ENCODE results near the gene HTR1B.

HTR1B gene

DNA sequence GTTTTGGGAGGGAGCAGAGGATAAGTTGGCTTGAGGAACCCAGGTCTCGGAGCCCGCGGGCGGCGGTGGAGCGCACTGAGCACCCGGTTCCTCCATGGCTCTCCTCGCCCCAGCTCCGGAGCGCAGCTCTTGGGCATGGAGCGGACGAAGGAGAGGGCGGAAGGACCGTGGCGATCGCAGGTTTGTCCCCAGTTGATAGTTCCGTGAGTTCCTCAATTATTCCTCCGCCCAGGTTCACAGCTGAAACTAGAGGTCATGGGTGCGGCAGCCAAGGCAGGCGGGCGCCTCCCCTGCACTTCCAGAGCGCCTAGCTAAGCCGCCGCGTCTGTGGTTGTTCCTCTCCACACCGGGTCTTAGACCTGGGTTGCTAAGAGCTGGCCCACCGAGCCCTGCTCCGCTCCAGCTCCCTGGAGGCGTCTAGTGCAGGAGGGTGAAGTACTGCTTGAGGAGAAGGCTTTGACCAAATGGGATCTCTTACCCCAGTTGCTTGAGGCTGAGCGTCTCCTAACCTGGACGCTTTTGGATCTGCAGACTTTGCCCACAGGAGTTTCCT lies at the start of gene HTR1B:
Gene HTR1B, minus strand, starts transcription at position 184 of the 553 bp plus-strand sequence. Its CDS starts 88 bp downstream, at position 96.
- no peak for DNase-seq

DNA sequence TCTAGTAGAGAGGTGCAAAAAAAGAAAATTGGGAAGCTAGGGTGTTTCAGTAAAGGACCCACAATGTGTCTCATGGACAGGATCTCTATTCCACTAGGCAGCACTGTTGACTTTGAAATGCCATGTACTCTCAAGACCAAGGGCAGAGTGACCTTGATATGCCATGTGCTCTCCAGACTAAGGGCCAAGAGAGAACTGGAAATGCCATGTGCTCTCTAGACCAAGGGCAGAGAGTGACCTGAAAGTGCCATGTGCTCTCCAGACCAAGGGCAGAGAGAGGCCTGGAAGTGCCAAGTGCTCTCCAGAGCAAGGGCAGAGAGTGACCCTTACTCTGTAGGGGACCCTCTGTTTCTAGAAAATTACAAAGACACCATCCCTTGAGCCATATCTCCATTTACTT lies 49.3 kb upstream of the HTR1B start:
- no peak for DNase-seq

DNA sequence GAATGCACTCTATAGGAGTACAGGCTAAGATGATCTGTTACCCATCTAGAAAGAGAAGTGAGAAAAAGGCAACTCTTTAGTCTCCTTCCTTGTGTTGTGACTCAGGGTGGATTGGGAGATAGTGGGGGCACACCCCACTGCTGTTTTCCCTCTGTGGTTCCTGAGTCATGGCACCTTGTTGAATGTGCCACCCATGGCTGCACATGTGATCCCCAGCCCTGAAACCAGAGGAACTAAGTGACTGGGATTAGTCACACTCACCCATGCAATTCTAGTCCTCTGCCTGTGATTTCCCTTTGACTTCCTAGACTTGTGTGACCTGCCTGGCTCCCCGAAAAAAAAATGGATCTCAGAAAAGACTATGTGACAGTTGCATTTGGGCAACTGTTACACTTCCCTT lies 48.6 kb upstream of the HTR1B start:
- DNase-seq = no peak

GRCh38 chr6:77502981-77503380 lies 39.7 kb upstream of the HTR1B start:
- no peak for DNase-seq

GRCh38 chr6:77492530-77492929 lies 29.2 kb upstream of the HTR1B start:
- DNase-seq = no peak

DNA sequence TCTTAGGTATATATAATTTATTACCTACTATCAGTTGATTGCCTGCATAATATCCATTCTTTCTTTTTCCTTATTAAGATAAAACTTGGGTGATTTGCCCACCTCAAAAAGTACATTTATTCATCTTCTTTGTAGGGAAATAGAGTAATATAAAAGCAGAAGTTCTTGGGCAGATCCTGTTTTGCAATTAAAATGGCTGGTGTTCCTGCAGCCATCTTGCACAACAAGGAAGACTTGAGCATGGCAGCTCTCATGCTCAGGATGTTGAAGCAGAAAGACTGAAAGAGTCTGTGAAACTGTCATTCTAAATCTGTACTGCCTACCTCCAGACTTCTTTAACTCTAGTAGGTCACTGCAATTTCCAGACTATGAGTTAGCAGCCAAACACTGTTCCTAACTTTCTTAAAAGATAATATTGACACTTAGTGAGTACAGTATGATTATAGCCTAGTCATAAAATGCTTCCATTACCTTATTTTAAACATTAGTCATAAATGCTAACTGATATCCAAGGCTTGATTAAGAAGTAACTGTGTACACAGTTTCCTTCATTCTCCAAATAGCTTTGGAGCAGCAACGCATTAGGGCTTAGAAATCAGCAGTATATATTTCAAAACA lies 24.6 kb upstream of the HTR1B start:
- DNase-seq = peak; percentile 7 to 13

DNA sequence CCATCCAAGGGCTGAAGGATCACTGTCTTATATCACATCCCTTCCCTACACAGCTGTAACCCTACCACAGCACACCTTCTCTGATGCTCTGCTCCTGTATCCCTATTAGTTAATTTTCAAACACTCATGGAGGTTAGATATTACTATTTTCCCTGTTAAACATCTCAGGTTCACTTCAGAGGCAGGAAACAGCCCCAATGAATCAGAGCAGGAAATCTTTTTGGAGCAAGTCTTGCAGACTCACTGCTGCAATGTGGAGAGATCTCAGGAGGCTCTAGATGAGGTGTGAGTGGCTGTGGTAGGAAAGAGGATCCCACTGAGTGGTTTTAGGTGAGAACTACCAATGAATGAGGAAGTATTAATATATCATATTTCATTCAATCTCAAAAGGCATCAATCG lies 19.7 kb upstream of the HTR1B start:
- DNase-seq = no peak

DNA sequence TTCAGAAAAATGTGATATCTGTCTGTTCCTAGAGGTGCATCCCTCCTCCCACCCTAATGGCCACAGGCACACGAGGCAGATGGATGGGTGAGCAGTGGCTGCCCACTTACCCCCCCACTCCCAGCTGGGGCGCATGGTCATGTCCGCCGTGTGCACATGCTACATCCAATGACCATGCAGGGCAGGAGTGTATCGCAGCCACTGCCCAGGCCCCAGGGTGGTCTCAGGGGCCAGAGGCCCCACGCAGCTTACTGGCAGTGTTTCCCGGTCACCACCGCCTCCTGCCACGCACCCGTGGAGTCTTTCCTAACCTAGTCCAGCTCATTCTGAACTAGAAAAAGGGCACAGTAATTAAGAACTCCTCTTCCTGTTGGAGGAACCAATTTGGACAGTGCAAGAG lies 11.7 kb upstream of the HTR1B start:
- DNase-seq = no peak

DNA sequence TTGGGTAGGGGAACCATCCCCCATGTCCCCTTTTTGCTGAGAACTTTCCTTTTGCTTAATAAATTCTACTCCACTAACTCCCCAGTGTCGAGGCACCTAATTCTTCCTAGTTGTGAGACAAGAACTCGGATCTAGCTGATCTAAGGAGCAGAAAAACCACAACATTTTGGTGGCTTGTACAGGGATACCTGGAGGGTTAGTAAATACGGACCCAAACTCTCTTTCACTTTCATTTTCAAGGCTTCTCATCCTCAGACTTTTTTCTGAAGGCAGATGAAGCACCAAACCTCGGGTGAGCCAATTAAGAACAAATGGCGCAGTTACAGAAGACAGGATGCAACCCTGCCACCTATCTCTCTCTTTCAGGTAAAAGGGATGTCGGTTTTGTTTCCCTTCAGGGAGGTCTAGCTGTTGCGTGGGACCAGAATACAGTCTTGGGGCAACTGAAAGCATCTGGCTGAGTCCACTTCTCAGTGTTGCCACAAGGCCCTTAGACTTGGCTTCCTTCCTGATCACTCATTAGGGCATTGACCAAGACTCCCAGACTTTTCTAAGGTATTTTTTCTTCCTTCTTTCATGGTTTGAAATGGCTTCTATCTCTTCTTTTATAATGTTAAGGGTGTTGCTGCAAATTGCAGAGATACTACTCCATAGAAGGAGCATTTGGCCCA lies 11.1 kb upstream of the HTR1B start:
- no peak for DNase-seq

DNA sequence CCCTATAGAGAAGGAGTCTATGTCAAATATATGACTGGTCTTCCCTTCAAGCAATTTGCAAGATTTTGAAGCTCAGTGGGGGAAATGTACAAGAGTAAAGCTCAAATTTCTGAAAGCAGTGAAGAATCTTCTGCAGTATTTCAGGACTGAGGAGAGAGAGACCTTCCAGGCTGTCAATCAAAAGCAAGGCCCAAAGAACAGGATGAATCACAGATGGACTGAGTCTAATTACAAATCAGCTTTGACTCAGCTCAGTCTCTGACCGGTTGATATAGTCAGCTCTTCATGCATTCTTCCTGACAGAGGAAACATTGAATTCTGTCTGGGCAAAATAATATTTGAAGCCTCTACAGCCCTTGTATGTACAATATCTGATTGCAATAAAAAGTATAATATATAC lies 7.7 kb upstream of the HTR1B start:
- no peak for DNase-seq

DNA sequence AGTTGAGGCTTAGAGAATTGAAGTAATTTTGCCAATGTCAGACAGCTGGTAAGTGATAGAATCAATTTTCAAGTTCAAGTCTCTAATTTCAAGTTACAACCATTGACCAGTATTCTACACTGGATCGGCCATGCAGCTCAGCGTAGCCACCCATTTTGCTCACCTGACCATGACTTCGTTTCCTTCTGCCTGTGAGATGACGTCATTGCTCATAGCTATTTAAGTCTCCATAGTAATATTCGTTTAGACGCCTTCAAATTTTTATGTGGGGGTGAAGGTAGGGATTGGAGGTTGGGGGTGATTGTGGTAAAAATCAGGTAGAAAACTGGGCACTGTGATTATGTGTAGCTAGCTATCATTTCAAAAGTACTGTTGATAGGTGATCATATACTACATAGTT lies 5.6 kb upstream of the HTR1B start:
- DNase-seq = no peak

GRCh38 chr6:77466451-77467437 lies 3.5 kb upstream of the HTR1B start:
- DNase-seq = no peak

DNA sequence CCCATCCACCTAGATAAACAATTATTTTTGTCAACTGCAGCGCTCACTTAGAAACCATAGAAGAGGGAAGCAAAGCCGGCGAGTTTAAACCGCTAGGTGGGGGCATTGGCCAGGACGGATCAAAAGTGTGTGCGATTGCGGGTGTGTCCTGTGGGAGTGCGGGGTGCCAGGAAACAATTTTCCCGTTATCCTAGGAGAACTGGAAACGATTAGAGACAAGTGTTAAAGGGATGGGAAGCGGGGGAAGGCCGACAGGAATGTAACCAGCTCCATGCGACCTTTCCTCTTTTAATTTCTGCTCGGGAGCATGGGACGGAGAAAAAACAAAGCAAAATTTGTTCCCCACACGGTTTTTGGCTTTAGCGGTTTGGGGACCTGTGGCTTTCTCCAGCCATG lies 2.8 kb upstream of the HTR1B start:
- no peak for DNase-seq

DNA sequence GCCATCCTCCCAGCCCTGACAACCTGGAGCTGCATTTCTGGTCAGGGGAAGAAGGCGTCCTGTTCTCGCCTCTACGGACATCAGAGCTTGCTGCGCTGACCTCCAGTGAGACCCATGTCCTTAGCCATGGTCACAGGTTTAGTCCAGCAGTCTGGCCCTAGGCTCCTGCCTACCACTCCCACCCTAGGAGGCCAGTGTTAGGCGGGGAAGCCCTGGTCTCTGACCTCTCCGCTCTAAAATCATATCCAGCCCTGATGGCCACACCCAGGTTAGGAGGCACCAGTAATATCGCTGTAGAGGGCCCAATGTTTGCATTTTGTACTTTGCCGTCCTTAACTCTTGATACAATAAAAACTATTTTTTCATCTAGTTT lies 1.2 kb upstream of the HTR1B start:
- DNase-seq = no peak

DNA sequence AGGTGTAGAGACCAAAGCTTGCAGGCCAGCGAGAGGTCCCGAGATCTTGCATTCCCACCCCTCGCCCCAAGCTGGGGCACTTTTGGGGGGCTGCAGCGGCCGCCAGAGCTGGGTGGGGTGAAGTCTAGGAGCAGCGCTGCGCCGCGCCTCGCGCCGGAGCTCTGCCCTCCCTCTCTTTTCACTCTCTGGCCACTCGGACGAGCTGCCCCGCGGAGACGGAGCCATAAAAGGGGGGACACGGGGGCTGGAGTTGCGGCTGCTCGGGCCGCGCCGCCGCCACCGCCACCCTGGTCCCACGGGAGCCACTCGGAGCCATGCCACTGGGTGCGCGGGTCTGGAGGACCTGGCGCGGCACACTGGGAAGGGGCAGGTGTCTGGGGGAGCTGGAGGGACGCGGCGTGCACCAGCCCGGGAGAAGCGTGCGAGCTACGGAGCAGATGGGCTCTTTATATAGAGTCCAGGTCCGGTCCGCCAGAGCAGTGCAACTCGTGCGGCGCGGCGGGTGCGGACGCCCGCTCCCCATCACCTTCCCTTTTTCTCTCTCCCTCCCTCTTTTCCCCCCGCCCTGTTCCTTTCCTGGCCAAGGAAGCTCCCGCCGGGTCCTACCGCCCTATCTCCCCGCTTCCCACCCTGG lies 687 bp upstream of the HTR1B start:
- no peak for DNase-seq

DNA sequence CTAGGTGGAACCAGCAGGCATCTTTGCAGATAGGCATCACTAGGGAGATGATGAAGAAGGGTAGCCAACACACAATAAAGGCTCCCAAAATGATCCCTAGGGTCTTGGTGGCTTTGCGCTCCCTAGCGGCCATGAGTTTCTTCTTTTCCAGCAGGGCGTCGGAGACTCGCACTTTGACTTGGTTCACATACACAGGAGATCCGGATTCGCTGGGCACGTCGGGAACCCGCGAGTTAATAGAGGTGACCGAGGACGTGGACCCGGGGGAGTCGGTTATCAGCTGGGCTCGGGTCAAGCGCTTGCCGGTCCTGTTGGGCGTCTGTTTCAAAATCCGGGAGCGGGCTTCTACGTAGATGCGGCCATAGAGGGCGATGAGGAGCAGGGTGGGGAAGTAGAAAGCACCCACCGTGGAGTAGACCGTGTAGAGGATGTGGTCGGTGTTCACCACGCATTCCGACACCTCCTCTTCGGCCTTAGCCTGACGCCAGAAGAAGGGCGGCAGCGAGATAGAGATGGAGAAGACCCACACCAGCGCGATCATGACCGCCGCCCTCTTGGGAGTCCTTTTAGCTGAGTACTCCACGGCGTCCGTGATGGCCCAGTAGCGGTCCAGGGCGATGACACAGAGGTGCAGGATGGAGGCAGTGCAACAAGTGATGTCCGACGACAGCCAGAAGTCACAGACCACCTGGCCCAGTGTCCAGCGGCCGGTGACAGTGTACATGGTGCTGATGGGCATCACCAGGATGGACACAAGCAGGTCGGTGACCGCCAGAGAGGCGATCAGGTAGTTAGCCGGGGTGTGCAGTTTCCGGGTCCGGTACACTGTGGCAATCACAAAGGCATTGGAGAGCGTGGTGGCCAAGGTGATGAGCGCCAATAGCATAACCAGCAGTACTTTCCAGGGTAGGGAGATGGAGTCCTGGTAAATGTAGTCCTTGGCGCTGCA lies 658 bp downstream of the HTR1B start:
- no peak for DNase-seq

GRCh38 chr6:77461796-77462195 lies 1.5 kb downstream of the HTR1B start:
- DNase-seq = no peak

DNA sequence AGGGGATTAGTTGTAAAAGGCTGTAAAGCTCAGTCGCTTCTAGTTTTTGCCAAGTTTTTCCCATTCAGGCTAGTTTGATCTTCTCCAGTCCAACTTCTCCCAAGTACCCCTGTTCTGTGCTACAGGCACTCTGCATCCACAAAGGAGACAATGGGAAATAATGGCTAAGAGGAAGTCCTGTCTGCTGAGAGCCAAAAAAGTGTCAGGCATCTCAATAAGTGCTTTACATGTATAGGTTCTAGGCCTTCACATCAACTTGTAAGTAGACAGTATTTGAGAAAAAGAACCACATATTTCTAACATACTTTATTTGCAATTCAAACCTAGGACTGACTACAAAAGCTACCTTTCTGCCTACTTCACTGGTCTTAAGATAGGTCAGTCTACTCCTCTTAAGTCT lies 4.9 kb downstream of the HTR1B start:
- no peak for DNase-seq

DNA sequence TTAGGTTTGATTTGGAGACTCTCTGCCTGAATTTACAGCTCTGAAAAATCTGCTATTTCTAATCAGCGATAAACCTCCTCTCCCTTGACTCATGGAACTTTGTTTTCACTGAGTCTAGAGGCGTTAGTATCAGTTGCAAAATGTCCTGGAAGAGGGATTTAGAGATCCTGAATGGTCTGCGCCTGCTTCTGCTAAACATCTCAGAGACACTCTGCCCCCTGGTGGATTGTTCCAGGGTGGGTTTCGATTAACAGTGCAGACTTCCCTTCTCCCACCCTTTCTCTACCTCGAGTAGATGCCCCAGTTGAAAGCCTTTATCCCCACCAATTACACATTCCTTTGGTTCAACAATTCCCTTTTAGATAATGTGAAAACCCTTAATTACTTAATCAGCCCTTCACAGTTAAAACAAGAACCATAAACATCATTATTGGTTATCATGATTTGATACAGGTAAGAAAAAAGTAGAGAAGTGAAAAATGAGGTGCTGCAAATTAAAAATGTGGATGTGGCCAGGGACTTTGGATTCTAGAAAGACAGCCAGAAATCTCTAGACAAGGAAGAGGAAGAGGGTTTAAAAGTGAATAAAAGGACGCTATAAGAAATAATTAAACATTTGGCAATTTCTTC lies 5.5 kb downstream of the HTR1B start:
- peak; percentile 31 to 33 for DNase-seq

DNA sequence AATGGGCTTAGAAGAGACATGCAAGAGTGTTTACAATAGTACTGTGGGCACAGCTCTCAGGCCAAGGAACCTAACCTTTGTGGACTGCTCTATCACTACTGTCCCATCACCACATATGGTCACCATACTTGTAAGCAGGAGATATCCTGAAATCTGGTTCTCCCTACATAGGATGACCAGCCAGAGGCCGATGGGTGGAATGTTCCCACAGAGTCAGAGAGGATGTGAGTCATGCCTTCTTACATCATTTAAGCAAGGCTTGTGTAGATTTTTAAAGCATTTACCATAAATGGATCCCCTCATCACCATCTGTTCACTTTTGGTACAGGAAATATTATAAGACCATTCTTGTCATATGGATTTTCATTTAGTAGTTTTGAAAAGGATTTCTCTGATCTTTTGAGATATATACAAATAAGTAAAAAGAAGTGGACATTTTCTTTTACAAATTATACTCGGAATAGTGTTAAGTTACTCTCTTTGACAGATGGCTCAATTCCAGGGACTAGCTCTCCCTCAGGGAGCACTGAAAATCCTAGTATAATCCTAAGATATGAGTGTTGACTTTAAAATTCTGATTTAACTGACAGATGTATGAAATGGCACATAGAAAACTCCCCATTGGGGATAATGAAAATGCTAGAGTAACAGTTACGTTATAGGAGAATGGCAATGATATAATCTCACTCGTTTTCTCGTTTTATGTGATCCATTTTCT lies 6.6 kb downstream of the HTR1B start:
- DNase-seq = no peak

DNA sequence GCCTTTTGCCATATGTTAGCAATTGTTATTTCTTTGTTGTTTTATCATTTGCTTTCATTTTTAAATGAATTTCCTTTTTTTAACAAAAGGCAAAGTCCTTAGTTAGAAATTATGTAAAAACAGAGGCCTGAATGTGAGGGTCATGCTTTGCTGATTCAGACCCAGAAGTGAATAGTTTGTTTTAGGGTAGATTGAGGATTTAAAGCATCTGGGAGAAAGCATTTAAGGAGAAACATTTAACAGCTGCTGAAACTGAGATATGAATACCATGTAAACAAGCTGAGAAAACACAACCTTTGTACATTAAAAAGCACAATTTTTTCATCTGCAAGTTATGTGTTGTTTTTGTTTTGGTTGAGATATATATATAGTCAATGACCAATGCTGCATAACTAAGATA lies 8.0 kb downstream of the HTR1B start:
- DNase-seq = no peak

Data from AML-193 (cell line).